NCI-H510A (cell line): Measurements from ENCODE around the gene PRKCE.

ENCODE experiments used
- DNase-seq: peaks from one replicate; lab custom pipeline; 2025; lab: John Stamatoyannopoulos, UW

The PRKCE gene

DNA sequence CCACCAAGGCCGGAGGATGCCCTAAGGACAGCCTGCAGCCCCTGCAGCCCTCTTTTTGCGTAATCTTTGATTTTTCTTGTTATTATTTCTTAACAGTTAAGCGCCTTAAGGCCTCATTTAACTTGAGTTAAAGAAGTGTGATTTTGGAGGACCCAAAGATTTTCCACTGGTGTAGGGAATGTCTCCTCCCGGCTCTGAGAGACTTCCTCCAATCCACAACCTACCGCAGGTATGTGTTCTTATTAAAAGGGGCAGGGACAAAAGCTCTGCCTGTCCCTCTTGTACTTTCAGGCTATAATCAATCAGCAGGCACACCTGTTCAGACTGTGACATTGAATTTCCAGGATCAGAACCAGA lies 285.1 kb downstream of the PRKCE start:
- DNase-seq, result no peak

DNA sequence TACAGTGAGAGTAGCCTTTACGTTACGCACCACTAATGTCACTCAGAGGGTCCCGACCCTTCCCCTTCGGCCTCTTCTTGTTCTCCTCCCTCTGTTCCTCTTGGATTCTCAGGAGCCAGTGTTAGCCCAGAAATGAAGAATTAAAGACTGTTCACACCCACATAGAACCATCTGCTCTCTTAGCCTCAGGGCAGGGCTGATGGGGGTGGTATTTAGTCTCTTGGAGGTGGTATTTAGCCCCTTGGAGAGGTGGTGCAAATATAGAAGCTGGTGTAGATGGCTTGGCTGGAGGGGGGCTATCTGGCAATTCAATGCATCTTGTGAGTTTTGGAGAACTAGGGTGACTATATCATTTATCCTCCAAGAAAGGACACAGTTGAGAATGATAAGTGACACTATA lies 286.5 kb downstream of the PRKCE start:
- DNase-seq, result no peak

DNA sequence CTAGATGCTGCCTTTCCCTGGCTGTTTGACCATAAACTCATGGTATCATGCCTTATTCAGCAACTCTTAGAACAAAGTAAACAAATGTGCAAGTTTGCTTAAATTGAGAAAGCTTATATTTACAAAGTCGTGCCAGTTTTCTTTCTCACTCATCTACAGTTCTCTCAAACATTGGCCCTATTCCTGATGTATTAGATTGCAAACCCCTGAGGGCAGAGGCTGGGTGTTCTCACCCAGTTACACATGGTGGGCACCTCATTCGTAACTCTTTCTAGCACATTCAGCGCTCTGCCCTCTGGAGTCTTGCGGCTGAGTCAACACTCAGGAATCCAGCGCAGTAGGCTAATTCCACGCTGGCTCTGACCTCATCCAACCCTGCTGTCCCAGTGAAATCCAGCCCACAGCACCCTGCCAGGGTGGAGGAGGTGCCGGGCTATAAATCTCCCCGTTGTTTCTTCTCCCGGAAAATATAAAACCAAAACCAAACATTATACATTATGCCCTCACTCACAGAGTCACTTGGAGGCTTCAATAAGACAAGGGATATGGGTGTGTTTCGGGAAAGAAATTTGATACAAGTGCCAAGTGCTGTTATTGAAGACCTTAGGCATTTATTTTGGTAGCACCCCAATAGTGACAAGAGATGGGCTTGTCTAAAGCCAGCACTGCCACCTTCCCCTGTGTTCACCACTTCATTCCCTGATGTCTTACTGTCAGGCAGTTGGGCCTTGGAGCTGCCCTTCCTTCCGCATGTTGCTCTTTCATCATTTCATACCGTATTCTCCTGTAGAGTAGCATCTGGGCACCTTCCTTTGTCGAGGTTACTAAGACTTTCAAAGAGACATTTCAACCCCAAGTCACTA lies 287.4 kb downstream of the PRKCE start:
- DNase-seq, result no peak

DNA sequence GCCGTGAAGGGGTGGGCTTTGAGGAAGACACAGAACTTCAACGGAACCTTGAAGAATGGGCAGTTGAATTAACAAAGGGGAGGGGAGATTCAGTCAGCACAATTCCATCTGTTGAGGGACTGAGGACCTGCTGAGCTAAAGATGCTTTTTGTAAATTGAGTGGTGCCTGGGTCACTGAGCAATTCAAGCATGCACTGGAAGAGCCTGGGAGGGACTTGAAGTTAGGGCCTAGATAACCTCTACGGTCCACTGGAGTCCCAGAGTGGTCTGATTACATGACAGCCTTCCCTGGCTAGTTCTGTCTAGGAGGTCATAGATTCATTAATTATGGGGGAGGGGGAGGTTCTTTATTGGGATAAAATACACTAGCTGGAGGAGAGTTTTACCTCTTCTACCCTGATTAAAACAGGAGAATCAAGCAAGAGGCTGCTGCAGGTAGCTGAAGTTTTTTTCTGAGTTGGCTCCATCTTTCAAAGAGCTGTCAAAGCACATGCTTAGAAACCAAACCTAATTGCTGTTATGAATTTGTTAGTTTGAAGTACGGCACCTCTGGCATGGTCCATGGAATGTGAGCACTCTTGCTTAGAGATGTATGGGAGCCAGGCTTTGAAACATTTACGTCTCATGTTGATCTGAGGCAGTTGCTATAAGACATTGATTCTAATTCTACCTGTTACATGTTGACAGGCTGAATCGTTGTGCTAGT lies 290.2 kb downstream of the PRKCE start:
- no peak for DNase-seq

DNA sequence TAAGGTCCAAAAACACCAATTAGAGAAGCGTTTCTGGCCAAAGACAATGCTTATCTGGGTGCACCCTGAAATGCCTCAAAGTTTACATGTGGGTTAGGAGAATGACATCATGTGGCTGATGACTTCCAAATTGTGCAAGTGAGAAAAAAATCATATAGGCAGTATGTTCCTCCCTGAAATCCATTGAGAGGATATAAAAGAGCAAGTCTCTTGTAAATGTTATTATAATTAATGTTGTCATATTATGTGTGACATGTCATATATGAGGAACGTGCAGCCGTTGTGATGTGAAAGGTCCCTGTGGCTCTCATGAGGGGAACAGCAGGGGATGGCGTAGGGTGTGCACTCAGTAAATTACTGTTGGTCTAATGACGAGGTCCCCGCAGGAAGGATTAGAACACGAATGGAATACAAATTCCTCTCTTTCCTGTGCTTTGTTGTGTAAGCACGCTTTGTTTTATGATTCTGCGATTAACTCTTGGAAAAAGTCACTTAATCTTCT lies 290.8 kb downstream of the PRKCE start:
- DNase-seq, result no peak

DNA sequence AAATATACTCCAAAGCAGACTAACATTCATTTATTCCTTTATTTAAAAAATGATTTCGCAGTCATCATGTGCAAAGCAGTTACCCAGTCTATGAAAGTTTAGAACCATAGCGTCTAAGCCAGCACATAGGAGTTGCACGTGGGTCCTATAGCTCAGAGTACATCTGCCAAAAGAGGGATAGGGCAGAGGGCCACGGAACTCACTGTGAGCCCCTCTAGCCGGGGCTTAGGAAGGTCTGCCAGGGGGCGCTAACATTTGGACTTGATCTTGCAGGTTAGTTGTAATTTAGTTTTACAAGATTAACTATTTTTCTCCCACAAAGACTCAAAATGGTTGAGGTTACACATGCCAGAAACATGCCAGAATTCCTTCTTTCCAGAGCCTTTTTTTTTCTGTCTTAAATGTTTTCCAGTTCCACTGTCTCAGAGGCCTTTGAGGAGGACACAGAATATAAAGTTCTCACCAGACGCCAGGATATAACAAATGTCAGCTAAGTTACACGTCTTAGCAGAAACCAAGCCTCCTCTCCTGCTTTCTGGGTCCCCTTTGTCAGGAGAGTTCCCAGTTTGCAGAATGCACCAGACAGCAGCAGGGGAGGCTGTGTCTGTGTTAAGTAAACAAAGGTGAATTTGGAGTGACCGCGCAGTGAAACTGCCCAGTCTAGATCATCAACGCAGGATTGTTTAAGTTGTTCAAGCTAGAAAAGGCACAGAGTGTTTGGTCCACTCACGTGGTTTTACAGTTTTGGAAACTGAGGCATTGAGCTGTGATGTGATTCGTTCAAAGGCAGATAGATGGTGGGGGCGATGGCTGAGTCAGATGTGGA lies 292.0 kb downstream of the PRKCE start:
- no peak for DNase-seq

DNA sequence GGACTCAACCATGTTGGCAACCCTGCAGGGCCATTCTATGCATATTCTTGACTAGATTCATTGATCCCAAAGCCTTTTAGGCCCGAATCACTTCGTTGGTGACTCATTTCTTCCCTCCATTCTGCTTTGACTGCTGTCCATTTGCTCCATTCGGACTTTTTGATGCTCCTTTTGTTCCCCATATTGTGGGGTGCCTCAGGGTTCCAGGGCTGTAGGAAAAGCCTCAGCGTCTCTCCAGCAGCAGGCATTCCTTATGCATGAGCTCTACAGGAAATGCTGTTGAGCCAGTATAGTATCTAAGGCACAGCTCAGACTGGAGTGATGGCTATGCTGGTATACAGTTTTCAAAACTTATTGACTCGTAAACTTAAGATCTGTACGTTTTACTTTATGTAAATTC lies 292.6 kb downstream of the PRKCE start:
- no peak for DNase-seq

DNA sequence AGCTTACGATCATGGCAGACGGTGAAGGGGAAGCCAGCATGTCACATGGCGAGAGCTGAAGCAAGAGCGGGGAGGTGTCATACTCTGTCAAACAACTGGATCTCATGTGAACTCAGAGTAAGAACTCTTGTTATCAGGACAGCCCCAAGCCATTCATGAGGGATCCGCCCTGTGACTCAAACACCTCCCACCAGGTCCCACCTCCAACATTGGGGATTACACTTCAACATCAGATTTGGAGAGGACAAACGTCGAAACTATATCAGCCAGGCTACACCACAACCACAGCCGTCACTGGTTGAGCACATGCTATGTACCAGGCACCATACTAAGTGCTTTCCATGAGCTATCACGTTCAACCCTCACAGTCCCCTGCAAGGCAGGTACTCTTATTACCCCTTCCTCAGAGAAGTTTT lies 293.8 kb downstream of the PRKCE start:
- DNase-seq, result no peak

DNA sequence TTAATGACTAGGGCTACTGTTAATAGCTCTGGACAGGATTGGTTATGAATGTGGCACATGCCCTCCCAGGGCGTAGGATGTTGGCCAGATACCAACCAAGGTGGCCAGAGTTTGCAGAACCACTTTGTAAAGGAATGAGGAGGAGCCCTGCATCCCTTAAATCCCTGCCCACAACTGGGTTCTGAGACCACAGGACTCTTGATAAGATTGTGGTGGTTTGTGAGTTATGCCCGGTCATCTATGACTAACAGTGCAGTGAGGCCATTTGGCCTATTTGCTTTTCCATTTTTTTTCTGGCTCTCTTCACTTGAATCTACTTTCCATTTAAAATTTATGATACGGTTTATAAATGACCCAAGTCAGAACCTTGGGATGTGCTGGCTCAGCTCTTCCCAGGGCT lies 294.5 kb downstream of the PRKCE start:
- no peak for DNase-seq

DNA sequence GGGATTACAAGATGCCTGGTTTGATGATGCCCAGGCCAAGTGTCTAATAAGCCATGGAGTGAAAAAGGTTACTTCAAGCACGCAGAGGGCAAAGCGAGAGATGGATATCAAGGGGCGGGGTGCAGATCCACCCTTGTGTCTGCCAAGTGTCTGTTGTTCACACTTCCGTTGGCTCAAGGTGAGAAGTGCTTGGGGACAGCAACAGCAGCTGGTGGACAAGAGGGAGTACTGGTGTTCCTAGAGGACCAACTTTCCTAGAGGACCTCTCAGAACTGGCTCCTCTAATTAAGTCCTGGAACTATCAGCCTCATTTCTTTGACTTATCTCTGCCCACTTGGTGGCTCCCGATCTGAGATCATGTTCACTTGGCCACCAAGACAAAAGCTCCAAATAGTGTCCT lies 299.1 kb downstream of the PRKCE start:
- no peak for DNase-seq

DNA sequence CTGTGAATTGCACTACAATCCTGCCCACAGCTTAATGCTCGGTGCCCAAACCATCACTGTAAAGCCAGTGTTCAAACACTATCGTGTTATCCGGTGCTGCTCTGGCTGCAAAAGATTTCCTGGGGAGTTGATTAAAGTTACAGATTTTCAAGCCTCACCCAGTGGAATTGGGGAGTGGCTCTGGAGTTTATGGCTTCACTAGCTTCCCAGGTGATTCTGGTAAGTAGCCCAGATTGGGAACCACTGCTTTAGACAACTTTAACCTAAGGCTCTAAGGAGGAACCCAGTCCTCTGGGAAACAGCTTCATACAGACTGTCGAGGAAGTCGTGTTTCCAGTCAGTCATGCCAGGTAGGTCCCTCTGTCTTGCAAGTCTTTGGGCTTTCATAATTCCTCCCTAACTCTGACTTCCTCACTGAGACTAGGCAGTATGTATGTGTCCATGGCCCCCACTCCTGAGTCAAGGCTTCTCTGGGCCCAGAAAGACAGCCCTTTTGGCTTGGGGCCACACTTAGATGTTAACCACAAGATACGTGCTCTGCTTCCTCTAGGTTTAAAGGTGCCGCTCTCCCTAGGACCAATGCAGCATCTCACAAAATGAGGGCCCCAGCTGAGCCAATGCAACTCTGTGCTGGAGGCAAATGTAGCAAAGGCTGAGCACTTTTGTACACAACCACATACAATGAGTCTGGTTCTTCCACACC lies 299.7 kb downstream of the PRKCE start:
- DNase-seq, result no peak

DNA sequence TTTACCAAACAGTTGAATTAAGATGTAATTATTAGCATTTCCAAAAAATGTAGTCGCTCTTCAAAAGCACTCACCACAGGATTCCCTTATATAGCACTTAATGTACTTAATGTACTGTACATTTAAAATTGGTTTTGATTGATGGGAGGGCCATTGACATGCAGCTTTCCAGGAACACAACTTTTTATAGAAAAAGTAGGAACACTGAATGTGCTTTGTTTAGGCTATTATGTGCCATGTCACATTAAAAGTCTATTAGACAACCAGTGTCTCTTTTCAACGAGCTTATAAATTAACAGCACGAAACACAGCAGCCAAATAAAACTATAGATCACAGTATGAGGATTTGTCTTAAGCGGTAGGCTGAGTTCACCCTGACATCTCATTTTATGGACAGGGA lies 301.1 kb downstream of the PRKCE start:
- DNase-seq, result no peak

DNA sequence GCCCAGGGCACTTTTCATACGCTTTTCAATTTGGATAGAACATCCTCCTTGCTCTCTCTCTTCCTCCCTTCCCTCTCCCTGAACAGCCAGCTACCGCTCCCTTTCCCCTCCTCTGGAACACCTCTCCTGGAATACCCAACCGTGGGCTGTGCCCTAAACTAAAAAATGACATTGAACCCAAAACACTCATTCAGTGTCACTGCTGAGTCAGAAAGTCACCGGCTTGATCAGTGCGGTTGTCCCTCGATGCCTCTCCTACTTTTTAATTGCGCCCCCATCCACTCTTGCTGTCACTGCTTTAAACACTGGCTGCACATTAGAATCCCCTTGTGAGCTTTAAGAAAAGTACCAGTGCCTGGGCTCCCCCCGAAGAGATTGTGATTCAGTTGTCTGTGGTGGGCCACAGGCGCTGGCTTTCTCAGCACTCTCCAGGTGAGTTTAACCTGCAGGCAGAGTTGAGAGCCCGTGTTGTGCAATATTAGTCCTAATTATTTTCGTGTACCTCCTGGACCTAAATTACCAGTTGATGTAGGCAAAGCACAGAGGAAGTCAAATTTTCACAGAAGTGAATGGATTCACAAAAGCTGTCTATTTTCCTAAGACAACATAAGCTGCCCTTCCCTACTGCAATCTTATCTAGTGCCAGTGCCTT lies 302.0 kb downstream of the PRKCE start:
- DNase-seq, result no peak

DNA sequence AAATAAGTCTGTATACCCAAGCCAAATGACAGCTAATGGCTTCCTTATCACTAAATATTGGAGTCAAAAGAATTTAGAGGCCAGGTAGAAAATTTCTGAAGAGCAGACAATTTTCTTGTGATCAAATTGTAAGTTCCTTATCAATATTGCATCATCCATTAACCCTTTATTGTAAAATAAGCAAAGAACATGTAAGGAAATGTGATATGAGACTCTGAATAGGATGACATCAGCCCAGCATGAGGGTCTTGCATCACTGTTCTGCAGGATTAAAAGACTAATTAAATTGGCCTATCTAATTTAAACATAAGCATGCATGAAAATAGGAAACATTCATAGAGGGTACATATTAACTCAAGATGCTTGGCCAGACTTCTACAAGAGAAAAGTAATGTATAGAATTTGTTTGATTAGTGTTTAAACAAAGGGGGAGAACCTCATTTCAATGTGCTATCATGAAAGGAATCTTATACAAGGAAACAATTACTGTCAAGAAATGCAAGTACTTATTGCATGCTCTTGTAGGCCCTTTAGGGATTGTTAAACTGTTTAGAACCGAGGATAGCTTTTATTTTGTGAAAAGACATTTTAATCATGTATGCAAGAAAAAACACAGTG lies 302.9 kb downstream of the PRKCE start:
- no peak for DNase-seq

DNA sequence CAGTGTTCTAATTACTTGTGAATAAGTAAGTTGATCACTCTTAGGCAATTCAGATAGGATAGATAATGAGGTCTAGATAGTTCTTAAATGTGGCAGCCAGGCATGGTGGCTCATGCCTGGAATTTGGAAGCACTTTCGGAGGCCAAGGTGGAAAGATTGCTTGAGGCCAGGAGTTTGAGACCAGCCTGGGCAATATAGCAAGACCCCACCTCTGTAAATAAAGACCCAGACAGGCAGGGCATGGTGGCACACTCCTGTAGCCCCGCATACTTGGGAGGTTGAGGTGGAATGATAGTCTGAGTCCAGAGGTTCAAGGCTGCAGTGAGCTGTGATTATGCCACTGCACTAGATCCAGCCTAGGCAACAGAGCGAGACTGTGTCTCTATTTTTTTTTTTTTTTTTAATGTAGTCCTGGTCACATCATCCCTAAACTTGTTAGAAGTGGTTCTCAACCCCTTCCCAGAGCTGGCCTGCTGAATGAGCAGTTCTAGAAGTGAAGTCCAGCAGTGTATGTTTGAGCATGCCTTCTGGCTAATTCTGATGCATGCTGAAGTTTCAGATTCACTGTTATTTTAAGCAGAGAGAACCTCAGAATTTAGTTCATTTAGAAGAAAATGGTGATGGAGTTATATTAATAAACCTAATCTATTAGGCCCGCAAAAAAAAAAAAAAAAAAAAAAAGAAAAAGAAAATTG lies 306.2 kb downstream of the PRKCE start:
- DNase-seq, result no peak

DNA sequence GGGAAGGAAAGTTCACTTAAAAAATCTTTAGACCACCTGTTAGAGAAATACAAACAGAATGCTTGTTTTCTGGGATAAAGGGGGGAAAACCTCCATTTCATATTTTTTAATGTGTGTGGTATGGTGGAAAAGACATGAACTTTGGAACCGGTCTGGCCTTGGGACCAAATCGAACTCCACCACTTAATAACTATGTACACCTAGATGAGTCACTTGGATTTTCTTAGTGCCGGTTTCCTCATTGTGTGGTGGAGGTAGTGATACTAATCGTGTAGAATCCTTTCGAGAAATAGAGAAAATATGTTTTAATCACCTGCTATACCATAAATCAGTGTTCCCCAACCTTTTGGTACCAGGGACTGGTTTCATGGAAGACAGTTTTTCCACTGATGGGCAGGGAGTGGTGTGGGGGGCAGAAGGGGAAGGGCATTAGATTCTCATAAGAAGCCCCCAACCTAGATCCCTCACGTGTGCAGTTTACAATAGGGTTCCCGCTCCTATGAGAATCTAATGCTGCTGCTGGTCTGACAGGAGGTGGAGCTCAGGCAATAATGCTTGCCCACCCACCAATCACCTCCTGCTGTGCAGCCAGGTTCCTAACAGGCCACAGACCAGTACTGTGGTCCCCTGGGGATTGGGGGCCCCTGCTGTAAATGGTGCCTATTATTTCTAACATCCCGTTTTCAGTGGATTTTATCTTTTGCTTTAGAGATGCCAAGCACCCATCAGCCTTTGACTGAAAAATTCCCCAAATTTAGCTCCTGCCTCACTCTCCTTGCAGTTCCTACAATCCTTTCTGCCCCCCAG lies 308.8 kb downstream of the PRKCE start:
- DNase-seq, result no peak

DNA sequence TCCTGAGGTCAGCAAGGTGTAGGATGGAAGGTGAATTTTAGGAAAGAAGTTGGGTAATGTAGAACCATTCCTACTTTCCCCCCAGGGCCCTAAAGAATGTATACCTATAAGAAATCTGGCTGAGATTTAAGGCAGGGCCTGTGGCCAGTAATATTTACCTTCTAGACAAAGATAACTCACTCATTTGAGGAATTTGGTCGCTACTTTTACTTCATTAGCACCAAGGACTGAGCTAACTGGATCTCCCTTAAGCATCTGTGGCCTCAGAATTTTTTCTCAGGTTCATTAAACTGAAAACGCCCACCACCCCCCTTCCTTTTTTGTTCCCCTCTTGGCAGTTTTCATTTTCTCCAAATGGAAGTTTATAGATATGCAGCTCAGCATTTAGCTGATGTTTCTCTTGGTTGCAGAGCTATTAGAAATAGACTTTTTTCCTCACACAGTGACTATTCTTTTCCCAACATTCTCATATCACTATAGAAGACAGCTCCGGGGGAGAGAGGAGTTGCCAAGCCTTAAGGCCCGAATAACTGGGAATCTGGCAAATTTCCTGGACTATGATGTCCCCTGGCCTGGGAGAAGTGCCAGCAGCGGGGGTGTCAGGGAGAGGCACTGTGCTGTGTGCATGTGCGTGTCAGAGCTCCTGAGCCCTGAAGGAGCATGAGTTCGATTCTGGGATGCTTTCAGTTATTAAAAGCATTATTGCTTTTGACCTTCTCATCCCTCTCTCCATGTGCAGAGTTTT lies 310.9 kb downstream of the PRKCE start:
- no peak for DNase-seq

DNA sequence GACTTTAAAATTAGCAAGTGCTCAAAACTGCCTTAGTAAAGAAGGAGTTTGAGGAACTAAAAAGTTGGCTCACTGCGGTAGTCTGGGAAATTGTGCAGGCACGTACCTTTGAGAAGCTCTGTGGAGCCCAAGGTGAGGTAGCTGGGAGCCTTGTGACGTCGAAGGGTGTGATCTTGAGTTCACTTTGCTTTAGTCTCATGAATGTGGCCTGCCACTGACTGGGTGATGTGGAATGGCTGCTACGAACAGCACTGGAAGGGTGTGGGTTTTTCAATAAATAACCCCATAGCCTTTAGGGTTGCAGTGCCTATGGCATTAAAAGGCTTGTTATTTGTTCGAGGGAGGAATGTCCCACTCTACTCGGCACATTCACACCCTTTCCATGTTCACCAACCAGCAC lies 312.3 kb downstream of the PRKCE start:
- DNase-seq, result no peak
